Nephron (organoid): Measurements from ENCODE around the gene WDR76.

Experiments used
- H3K27ac Mint-ChIP-seq, 3 experiments: 2 replicates each; pipeline ENCODE4 v1.8.0; 2020; ENCODE audit warnings: mixed read lengths in 3 of 3, mild to moderate bottlenecking in 2 of 3, moderate library complexity in 1 of 3
- H3K27me3 Mint-ChIP-seq: 2 replicates; pipeline ENCODE4 v1.8.0; 2021; ENCODE audit warnings: low read depth, mild to moderate bottlenecking, moderate library complexity, mixed read lengths
- H3K36me3 Mint-ChIP-seq: 2 replicates; pipeline ENCODE4 v1.8.0; 2020; ENCODE audit warnings: low read depth, mixed read lengths
- H3K4me1 Mint-ChIP-seq: 2 replicates; pipeline ENCODE4 v1.8.0; 2020; ENCODE audit warnings: mixed read lengths
- H3K4me3 Mint-ChIP-seq, 3 experiments: 2 replicates each; pipeline ENCODE4 v1.8.0; 2020; ENCODE audit warnings: mild to moderate bottlenecking in 3 of 3, mixed read lengths in 3 of 3, moderate library complexity in 2 of 3
- H3K9me3 Mint-ChIP-seq: 2 replicates; pipeline ENCODE4 v1.8.0; 2020; ENCODE audit warnings: mixed read lengths
- TF ChIP-seq, protein P1 (sequence below), 3 experiments: fragments of 200-600 bp; sonication (generic); IDR thresholded peaks; one replicate each; pipeline ENCODE4 v1.5.0; 2021; ENCODE audit warnings: antibody characterized with exemption in 3 of 3; ENCODE audit not compliant: unreplicated experiment in 3 of 3

Gene WDR76

DNA sequence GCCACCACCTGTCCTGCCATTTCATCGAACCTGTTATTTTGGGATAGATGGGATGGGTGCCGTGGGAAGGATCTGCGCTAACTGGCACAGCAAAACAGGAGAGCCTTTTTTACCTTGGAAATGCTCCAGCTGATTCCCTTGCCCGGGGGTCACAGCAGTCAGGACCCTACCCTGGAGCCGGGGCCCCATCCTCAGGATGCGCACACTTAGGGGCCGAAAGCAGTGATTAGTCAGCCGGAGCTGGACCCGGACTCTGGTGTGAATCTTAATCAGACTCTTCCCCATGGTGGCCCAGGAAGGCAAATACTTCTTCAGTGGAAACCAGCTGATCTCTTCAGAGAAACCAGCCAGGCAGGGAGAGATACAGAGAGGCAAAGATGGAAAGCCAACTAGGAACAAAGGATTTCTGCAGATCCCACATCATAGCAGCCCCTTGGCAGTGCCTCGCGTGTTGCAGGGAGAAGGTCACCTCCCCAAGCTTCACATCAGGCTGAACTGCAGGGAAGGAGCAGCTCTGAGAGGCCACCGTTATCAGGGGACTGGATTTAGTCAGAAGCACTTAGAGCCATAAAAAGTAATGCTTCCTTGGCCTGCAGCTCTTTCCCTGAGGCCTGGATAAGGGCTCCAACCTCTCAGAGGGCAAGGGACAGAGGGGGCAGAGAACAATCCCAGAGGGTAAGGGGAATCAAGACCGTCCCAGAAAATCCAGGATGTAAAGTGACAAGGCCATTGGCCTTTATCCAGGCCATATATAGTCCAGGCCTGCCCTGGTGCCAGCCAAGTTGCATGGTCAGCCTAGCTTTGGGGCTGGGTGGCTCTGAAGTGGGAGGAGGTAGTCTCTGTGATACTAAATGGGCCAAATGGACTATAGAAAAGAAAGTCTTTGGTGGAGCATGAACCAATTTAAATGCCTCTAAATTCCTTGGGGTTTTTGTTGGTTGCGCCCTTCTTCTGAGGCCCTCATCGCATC, 52.9 kb downstream of the WDR76 start:
- H3K4me1 Mint-ChIP-seq = no peaks in the 10 kb centered on the region
- no peaks in the 10 kb centered on the region for H3K27me3 Mint-ChIP-seq
- H3K36me3 Mint-ChIP-seq = no peaks in the 10 kb centered on the region
- H3K27ac Mint-ChIP-seq = no peak overlapping the region
- TF ChIP-seq, protein P1, sequence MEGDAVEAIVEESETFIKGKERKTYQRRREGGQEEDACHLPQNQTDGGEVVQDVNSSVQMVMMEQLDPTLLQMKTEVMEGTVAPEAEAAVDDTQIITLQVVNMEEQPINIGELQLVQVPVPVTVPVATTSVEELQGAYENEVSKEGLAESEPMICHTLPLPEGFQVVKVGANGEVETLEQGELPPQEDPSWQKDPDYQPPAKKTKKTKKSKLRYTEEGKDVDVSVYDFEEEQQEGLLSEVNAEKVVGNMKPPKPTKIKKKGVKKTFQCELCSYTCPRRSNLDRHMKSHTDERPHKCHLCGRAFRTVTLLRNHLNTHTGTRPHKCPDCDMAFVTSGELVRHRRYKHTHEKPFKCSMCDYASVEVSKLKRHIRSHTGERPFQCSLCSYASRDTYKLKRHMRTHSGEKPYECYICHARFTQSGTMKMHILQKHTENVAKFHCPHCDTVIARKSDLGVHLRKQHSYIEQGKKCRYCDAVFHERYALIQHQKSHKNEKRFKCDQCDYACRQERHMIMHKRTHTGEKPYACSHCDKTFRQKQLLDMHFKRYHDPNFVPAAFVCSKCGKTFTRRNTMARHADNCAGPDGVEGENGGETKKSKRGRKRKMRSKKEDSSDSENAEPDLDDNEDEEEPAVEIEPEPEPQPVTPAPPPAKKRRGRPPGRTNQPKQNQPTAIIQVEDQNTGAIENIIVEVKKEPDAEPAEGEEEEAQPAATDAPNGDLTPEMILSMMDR (IDR thresholded peaks at IDR 0.05; ENCODE audit: unreplicated experiment in 3 of 3) = no peak
- no peak overlapping the region for H3K4me3 Mint-ChIP-seq
- no peaks in the 10 kb centered on the region for H3K9me3 Mint-ChIP-seq

GRCh38 chr15:43880406-43881194, 53.8 kb downstream of the WDR76 start:
- Mint-ChIP-seq H3K36me3 (no peaks in the 10 kb centered on the region), H3K27ac (no peak overlapping the region), H3K4me3 (no peak overlapping the region), H3K27me3 (no peaks in the 10 kb centered on the region), H3K4me1 (no peaks in the 10 kb centered on the region), H3K9me3 (no peaks in the 10 kb centered on the region)
- TF ChIP-seq, protein P1 (IDR thresholded peaks at IDR 0.05; ENCODE audit: unreplicated experiment in 3 of 3) = no peak

DNA sequence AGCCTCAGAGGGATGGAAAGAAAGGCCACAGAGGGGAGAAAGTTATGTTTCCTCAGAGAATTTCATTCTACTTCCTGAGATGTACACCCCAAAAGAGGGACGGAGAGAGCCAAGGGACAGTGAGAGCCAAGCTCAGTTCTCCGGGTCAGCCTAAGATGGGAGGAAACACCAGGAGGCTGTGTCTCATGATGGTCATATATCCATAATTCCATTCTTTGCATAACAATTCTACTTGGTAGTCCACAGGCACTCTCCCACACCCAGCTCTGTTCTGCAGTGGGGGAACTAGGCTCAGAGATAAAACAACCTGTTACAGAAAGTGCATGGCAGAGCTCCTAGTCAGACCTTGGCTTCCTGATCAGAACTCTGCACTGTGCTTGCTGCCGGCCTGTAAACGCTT, 54.4 kb downstream of the WDR76 start:
- H3K36me3 Mint-ChIP-seq = no peaks in the 10 kb centered on the region
- H3K9me3 Mint-ChIP-seq = no peaks in the 10 kb centered on the region
- no peak overlapping the region for H3K27ac Mint-ChIP-seq
- no peak overlapping the region for H3K4me3 Mint-ChIP-seq
- TF ChIP-seq, protein P1 (IDR thresholded peaks at IDR 0.05; ENCODE audit: unreplicated experiment in 3 of 3) = no peak
- no peaks in the 10 kb centered on the region for H3K4me1 Mint-ChIP-seq
- H3K27me3 Mint-ChIP-seq = no peaks in the 10 kb centered on the region

DNA sequence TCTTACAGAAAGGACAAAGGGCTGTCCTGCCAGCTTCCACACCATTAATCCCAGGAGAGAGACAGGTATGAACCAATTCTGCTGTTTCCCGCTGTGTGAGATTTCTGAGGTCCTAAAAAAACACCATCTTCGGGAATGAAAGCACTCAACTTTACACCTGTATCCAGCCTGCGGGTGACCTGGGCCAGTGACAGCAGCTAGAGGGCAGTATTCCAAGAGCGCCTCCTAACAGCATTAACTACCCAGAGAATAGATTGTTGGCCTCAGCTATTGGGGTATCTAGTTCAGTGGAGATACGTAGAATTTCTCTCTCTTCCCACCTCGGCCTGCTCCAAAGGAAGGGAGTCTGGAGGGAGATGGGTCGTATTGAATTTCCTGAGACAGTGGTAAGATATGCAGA, 55.1 kb downstream of the WDR76 start:
- Mint-ChIP-seq H3K27me3 (no peaks in the 10 kb centered on the region), H3K27ac (no peak overlapping the region), H3K9me3 (no peaks in the 10 kb centered on the region), H3K4me3 (no peak overlapping the region), H3K36me3 (no peaks in the 10 kb centered on the region), H3K4me1 (no peaks in the 10 kb centered on the region)
- TF ChIP-seq, protein P1 (IDR thresholded peaks at IDR 0.05; ENCODE audit: unreplicated experiment in 3 of 3) = peak in 1 of 3 experiments; percentile 16

GRCh38 chr15:43883571-43883970, 56.8 kb downstream of the WDR76 start:
- Mint-ChIP-seq H3K4me3 (no peak overlapping the region), H3K4me1 (no peaks in the 10 kb centered on the region), H3K36me3 (no peaks in the 10 kb centered on the region), H3K27me3 (no peaks in the 10 kb centered on the region), H3K27ac (no peak overlapping the region), H3K9me3 (no peaks in the 10 kb centered on the region)
- TF ChIP-seq, protein P1 (IDR thresholded peaks at IDR 0.05; ENCODE audit: unreplicated experiment in 3 of 3) = no peak
